H9 (cell line): ENCODE results near the gene MEIOSIN. TPM values are rescaled to one million over a fixed set of nuclear protein-coding genes. Genes with fewer than 3 reads are reported as not detected.
"Not testable (repeated sequence)": the region's sequence is repeated elsewhere in the genome, so short reads cannot be mapped to it uniquely, and the experiment has no call there.

Source experiments
- DNase-seq: peaks from one replicate; pipeline ENCODE4 v3.0.0-alpha.2; 2017
- H2AFZ ChIP-seq: one replicate; pipeline ENCODE4 v1.6.1; 2013; ENCODE audit warnings: mild to moderate bottlenecking, low read length, control low read depth, moderate library complexity
- H2AK5ac ChIP-seq: 2 replicates; pipeline ENCODE4 v1.6.1; 2013; ENCODE audit warnings: low read length, control low read depth, mixed read lengths; ENCODE audit not compliant: insufficient read length
- H2BK120ac ChIP-seq: one replicate; pipeline ENCODE4 v1.6.1; 2013; ENCODE audit warnings: low read depth, mild to moderate bottlenecking, low read length, control low read depth, inconsistent platforms; ENCODE audit not compliant: poor library complexity, severe bottlenecking
- H2BK12ac ChIP-seq: 2 replicates; pipeline ENCODE4 v1.6.1; 2013; ENCODE audit warnings: low read length, control low read depth, mixed read lengths, low read depth; ENCODE audit not compliant: insufficient read length
- H2BK15ac ChIP-seq: 2 replicates; pipeline ENCODE4 v1.6.1; 2013; ENCODE audit warnings: low read depth, low read length, control low read depth
- H2BK20ac ChIP-seq: one replicate; pipeline ENCODE4 v1.6.1; 2013; ENCODE audit warnings: low read depth, mild to moderate bottlenecking, low read length, control low read depth, inconsistent platforms; ENCODE audit not compliant: poor library complexity, severe bottlenecking
- H2BK5ac ChIP-seq: 2 replicates; pipeline ENCODE4 v1.6.1; 2013; ENCODE audit warnings: low read length, control low read depth, mixed read lengths; ENCODE audit not compliant: insufficient read length
- H3K14ac ChIP-seq: 2 replicates; pipeline ENCODE4 v1.6.1; 2013; ENCODE audit warnings: low read length, control low read depth; ENCODE audit not compliant: insufficient read depth
- H3K18ac ChIP-seq: 2 replicates; pipeline ENCODE4 v1.6.1; 2013; ENCODE audit warnings: low read depth, mild to moderate bottlenecking, mixed read lengths, low read length, control low read depth; ENCODE audit not compliant: insufficient read length
- H3K23ac ChIP-seq: 2 replicates; pipeline ENCODE4 v1.6.1; 2013; ENCODE audit warnings: low read length, control low read depth, mixed read lengths, low read depth; ENCODE audit not compliant: insufficient read length
- H3K23me2 ChIP-seq: 2 replicates; pipeline ENCODE4 v1.6.1; 2013; ENCODE audit warnings: low read depth, mild to moderate bottlenecking, mixed read lengths, low read length, control low read depth; ENCODE audit not compliant: insufficient read length, poor library complexity, severe bottlenecking
- H3K27ac ChIP-seq: 2 replicates; pipeline ENCODE4 v1.5.1; 2013; ENCODE audit warnings: low read length, control low read depth, mixed read lengths, low read depth; ENCODE audit not compliant: insufficient read length
- H3K27me3 ChIP-seq: 2 replicates; pipeline ENCODE4 v1.6.1; 2013; ENCODE audit warnings: low read length, control low read depth, inconsistent platforms; ENCODE audit not compliant: insufficient read depth
- H3K4ac ChIP-seq: 2 replicates; pipeline ENCODE4 v1.6.1; 2013; ENCODE audit warnings: low read depth, mild to moderate bottlenecking, control low read depth, inconsistent platforms, low read length, moderate library complexity
- H3K4me1 ChIP-seq: 2 replicates; pipeline ENCODE4 v1.6.1; 2013; ENCODE audit warnings: low read length, control low read depth, inconsistent platforms; ENCODE audit not compliant: insufficient read depth
- H3K4me2 ChIP-seq: 2 replicates; pipeline ENCODE4 v1.6.1; 2013; ENCODE audit warnings: low read length, control low read depth, mixed read lengths; ENCODE audit not compliant: insufficient read length, insufficient read depth
- H3K56ac ChIP-seq: 2 replicates; pipeline ENCODE4 v1.6.1; 2013; ENCODE audit warnings: low read depth, mild to moderate bottlenecking, mixed read lengths, low read length, control low read depth; ENCODE audit not compliant: insufficient read length
- H3K79me1 ChIP-seq: 2 replicates; pipeline ENCODE4 v1.6.1; 2013; ENCODE audit warnings: low read depth, mild to moderate bottlenecking, moderate library complexity, low read length, control low read depth, inconsistent platforms; ENCODE audit not compliant: insufficient read depth, poor library complexity, severe bottlenecking
- H3K79me2 ChIP-seq: 2 replicates; pipeline ENCODE4 v1.6.1; 2013; ENCODE audit warnings: low read length, control low read depth, inconsistent platforms; ENCODE audit not compliant: insufficient read depth
- H3K9ac ChIP-seq: 2 replicates; pipeline ENCODE4 v1.6.1; 2013; ENCODE audit warnings: low read length, control low read depth, mixed read lengths; ENCODE audit not compliant: insufficient read length; ENCODE audit errors: extremely low read depth
- H3K9me3 ChIP-seq: one replicate; pipeline ENCODE4 v1.6.1; 2013; ENCODE audit warnings: low read depth, low read length, inconsistent platforms; ENCODE audit not compliant: control insufficient read depth
- H3T11ph ChIP-seq: one replicate; pipeline ENCODE4 v1.6.1; 2013; ENCODE audit warnings: mild to moderate bottlenecking, low read length, control low read depth, inconsistent platforms
- H4K20me1 ChIP-seq: one replicate; pipeline ENCODE4 v1.6.1; 2013; ENCODE audit not compliant: control insufficient read depth, insufficient read length, insufficient read depth
- H4K5ac ChIP-seq: 2 replicates; pipeline ENCODE4 v1.6.1; 2013; ENCODE audit warnings: low read depth, mild to moderate bottlenecking, mixed read lengths, low read length, control low read depth; ENCODE audit not compliant: insufficient read length
- H4K8ac ChIP-seq: replicated peaks from 2 replicates; pipeline ENCODE4 v1.6.1; 2013; ENCODE audit warnings: low read length, control low read depth, mixed read lengths, low read depth; ENCODE audit not compliant: insufficient read length
- H4K91ac ChIP-seq: 2 replicates; pipeline ENCODE4 v1.6.1; 2013; ENCODE audit warnings: low read depth, mild to moderate bottlenecking, moderate library complexity, mixed read lengths, low read length, control low read depth; ENCODE audit not compliant: insufficient read length
- H3K27ac Mint-ChIP-seq, 3 experiments: 2 replicates in 2 of 3; 3 replicates in 1 of 3; pipeline ENCODE4 v1.8.0; 2020 to 2021; ENCODE audit warnings: mixed read lengths in 3 of 3, mild to moderate bottlenecking in 1 of 3, moderate library complexity in 1 of 3
- H3K27me3 Mint-ChIP-seq: 2 replicates; pipeline ENCODE4 v1.8.0; 2021; ENCODE audit warnings: low read depth, mild to moderate bottlenecking, moderate library complexity, mixed read lengths
- H3K36me3 Mint-ChIP-seq, 3 experiments: 2 replicates in 2 of 3; 3 replicates in 1 of 3; pipeline ENCODE4 v1.8.0; 2020 to 2021; ENCODE audit warnings: low read depth in 3 of 3, mixed read lengths in 3 of 3; ENCODE audit not compliant: insufficient read depth in 1 of 3
- H3K4me1 Mint-ChIP-seq, 2 experiments: 2 replicates each; pipeline ENCODE4 v1.8.0; 2020; ENCODE audit warnings: mixed read lengths in 2 of 2
- H3K4me3 Mint-ChIP-seq, 2 experiments: 2 replicates in 1 of 2; 3 replicates in 1 of 2; pipeline ENCODE4 v1.8.0; 2020 to 2021; ENCODE audit warnings: mild to moderate bottlenecking in 2 of 2, mixed read lengths in 2 of 2, moderate library complexity in 1 of 2
- H3K9me3 Mint-ChIP-seq, 2 experiments: 2 replicates in 1 of 2; 3 replicates in 1 of 2; pipeline ENCODE4 v1.8.0; 2020; ENCODE audit warnings: mild to moderate bottlenecking in 2 of 2, mixed read lengths in 2 of 2, moderate library complexity in 1 of 2
- CTCF ChIP-seq: fragments of 200-600 bp; sonication (generic); conservative IDR thresholded peaks from 3 replicates; pipeline ENCODE4 v1.8.0; 2021; ENCODE audit warnings: antibody characterized with exemption, mild to moderate bottlenecking
- WGBS: extraction: QIAGEN DNeasy Blood & Tissue Kit; methylation state at CpG from one replicate; pipeline ENCODE4 v1.1.7; 2013; ENCODE audit warnings: missing lambda C conversion rate, low lambda C conversion rate, mixed read lengths; ENCODE audit not compliant: insufficient read length; ENCODE audit errors: extremely low coverage; 5-methylcytosine and 5-hydroxymethylcytosine counted together
- total RNA-seq: library from RNA; stranded (reverse); gene quantifications from 2 replicates; pipeline ENCODE4 v1.2.1, GENCODE V29; 2021

Gene MEIOSIN
- total RNA-seq, 1 experiment from 2014 or later: not detected

GRCh38 chr19:45747513-45747912, 14.3 kb downstream of the MEIOSIN start:
- H2AK5ac ChIP-seq: no peak overlapping the region
- H3K23ac ChIP-seq: no peak overlapping the region
- no peaks in the 10 kb centered on the region; the same call in 1 of the 2 replicates for H3K4me1 ChIP-seq
- no peak overlapping the region for H2BK20ac ChIP-seq
- no peak overlapping the region for H3K18ac ChIP-seq
- no peak for DNase-seq
- H3K79me1 ChIP-seq: no peaks in the 10 kb centered on the region
- no peak overlapping the region for H3K9ac ChIP-seq
- no peak overlapping the region for H2AFZ ChIP-seq
- H3K56ac ChIP-seq: no peak overlapping the region
- no peak overlapping the region for H4K91ac ChIP-seq
- no peak overlapping the region for H3K4me2 ChIP-seq
- H3K27me3 ChIP-seq: no peaks in the 10 kb centered on the region; the same call in 1 of the 2 replicates
- H3K9me3 Mint-ChIP-seq: no peaks in the 10 kb centered on the region
- H3K4me3 Mint-ChIP-seq: no peak overlapping the region
- H3K4ac ChIP-seq: no peak overlapping the region
- no peak overlapping the region for H2BK120ac ChIP-seq
- H4K5ac ChIP-seq: no peak overlapping the region
- no peaks in the 10 kb centered on the region for H4K20me1 ChIP-seq
- H3T11ph ChIP-seq: no peak overlapping the region
- no peak overlapping the region; the same call in 1 of the 2 replicates for H3K14ac ChIP-seq
- no peak overlapping the region for H2BK12ac ChIP-seq
- H3K36me3 Mint-ChIP-seq: no peaks in the 10 kb centered on the region
- H2BK15ac ChIP-seq: no peak overlapping the region
- no peaks in the 10 kb centered on the region for H3K79me2 ChIP-seq
- peaks cover 3 to 8% of the 10 kb centered on the region in 2 experiments for H3K4me1 Mint-ChIP-seq
- no peak overlapping the region for H3K27ac ChIP-seq
- no peak overlapping the region for H3K27ac Mint-ChIP-seq
- no peak for TF ChIP-seq CTCF
- H3K23me2 ChIP-seq: no peaks in the 10 kb centered on the region
- no peak overlapping the region for H4K8ac ChIP-seq
- H3K27me3 Mint-ChIP-seq: peaks cover 13% of the 10 kb centered on the region
- H3K9me3 ChIP-seq: no peaks in the 10 kb centered on the region
- no peak overlapping the region for H2BK5ac ChIP-seq
- WGBS: no CpG with 5 or more reads among the region's 5 CpGs

- not testable (repeated sequence) for H3K79me1 ChIP-seq
Observed at GRCh38 chr19:45751483-45751882, 18.2 kb downstream of the MEIOSIN start.

More at GRCh38 chr19:45751483-45751882, 18.2 kb downstream of the MEIOSIN start:
- H3T11ph ChIP-seq, H3K27me3 ChIP-seq, H3K9ac ChIP-seq, H2BK120ac ChIP-seq, H3K9me3 ChIP-seq, H3K56ac ChIP-seq, H3K4ac ChIP-seq, H3K18ac ChIP-seq, H4K5ac ChIP-seq, H3K4me3 Mint-ChIP-seq, H3K4me1 Mint-ChIP-seq, H4K20me1 ChIP-seq, H2BK15ac ChIP-seq, H2BK20ac ChIP-seq, H2AK5ac ChIP-seq, H4K91ac ChIP-seq, H3K4me1 ChIP-seq, H2AFZ ChIP-seq, H3K4me2 ChIP-seq, H3K14ac ChIP-seq, H2BK5ac ChIP-seq, H4K8ac ChIP-seq, H3K27ac ChIP-seq, H3K9me3 Mint-ChIP-seq, H2BK12ac ChIP-seq, H3K23me2 ChIP-seq, H3K36me3 Mint-ChIP-seq, H3K23ac ChIP-seq, H3K79me2 ChIP-seq, DNase-seq: not testable (repeated sequence)
- Mint-ChIP-seq H3K27ac (peak overlapping the region in 1 of 3 experiments; percentile 75; a peak in 1 of 7 replicates), H3K27me3 (peaks cover 13% of the 10 kb centered on the region)
- no CpG with 5 or more reads among the region's 10 CpGs for WGBS
